HFF-Myc (cell line): ENCODE data around the gene BICD1.

Experiments used
- DNase-seq: peaks from one replicate; pipeline ENCODE4 v3.0.0-alpha.2; 2011; ENCODE audit warnings: low read depth; ENCODE audit errors: extremely low read depth
- H3K4me3 ChIP-seq: replicated peaks from 2 replicates; pipeline ENCODE4 v1.5.1; 2011; ENCODE audit warnings: low read depth, mild to moderate bottlenecking, control low read depth, low read length
- TF ChIP-seq, protein P1 (sequence below): IDR thresholded peaks from 2 replicates; pipeline ENCODE4 v1.5.1; 2012; ENCODE audit warnings: mild to moderate bottlenecking, low read depth, low read length, control low read depth; ENCODE audit errors: missing control alignments

Gene BICD1

DNA sequence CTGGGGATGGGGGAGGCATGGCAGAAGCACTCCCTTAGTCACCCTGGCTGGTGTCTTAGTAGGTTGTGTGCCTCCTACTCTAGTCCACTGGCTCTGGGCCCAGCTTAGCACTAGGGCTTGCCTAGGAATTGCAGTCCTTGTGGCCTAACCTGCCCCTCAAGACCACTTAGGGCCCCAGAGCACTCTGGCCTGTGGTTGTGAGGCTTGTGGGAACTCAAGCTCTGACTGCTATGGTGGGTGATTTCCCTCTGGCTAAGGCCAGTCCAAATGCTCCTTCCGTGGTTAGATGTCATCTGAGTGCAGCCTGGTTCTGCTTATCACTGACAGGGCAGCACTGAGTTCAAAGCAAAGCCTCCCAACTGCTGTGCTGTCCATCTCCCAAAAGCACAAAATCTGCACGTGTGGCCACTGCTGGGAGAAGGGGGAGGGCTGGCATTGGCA, 312.9 kb downstream of the BICD1 start:
- TF ChIP-seq, protein P1, sequence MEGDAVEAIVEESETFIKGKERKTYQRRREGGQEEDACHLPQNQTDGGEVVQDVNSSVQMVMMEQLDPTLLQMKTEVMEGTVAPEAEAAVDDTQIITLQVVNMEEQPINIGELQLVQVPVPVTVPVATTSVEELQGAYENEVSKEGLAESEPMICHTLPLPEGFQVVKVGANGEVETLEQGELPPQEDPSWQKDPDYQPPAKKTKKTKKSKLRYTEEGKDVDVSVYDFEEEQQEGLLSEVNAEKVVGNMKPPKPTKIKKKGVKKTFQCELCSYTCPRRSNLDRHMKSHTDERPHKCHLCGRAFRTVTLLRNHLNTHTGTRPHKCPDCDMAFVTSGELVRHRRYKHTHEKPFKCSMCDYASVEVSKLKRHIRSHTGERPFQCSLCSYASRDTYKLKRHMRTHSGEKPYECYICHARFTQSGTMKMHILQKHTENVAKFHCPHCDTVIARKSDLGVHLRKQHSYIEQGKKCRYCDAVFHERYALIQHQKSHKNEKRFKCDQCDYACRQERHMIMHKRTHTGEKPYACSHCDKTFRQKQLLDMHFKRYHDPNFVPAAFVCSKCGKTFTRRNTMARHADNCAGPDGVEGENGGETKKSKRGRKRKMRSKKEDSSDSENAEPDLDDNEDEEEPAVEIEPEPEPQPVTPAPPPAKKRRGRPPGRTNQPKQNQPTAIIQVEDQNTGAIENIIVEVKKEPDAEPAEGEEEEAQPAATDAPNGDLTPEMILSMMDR, result no peak
- H3K4me3 ChIP-seq, result no peak overlapping the region
- DNase-seq, result no peak

DNA sequence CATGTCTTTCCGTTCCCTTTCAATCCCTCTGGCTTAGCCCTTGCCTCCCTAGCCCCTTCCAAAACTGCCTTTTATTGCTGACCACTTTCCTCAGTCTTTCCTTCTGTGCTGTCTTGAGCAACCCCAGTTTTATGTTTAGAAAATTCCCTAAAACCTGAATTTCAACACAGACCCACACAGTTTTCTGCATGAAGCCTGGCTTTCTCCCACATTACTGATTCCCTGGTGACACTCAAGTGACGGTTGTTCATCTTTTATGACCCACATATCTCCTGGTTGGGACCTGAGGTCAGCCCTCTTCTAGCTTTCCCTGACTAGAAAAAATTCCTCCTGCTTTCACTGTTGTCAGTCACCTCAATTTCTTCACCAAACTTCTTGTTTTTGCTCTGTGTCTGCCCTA, 313.7 kb downstream of the BICD1 start:
- no peak for DNase-seq
- H3K4me3 ChIP-seq, result no peak overlapping the region
- TF ChIP-seq, protein P1, result no peak

DNA sequence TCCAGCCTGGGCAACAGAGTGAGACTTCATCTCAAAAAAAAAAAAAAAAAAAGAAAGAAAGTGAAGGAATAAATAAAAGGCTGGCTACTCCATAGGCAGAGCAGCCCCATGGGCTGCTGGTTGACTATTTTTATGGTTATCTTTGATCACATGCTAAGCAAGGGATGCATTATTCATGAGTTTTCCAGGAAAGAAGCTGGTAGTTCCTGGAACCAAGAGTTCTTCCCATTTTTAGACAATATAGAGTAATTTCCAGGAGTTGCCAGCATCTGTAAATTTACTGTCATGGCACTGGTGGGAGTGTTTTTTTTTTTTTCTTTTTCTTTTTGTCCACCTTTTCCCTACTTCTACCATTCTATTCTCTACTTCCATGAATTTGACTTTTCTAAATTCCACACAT, 316.9 kb downstream of the BICD1 start:
- TF ChIP-seq, protein P1, result no peak
- no peak overlapping the region for H3K4me3 ChIP-seq
- DNase-seq, result no peak

DNA sequence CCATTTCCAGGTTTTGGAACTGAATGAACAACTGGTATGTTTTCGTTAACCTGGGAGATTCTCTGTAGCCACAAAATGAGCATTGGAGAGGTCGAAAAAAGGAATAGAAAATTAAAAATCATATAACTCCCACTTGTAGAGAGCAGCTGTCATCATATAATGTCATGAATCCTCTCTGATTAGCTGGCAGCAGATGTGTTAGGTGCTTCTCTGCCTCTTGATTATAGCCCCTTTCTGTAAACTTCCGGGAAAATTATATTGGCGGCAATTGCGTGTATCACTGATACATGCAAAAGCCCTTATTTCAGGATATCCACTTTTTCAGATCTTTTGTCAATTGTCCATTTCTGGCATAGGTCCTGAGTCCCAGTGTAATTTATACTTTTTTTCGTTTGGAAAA, 324.4 kb downstream of the BICD1 start:
- H3K4me3 ChIP-seq, result no peak overlapping the region
- DNase-seq, result no peak
- TF ChIP-seq, protein P1, result no peak
